Right lobe of liver (tissue), 6 donors: Measurements from ENCODE around the gene ARHGAP15. TPM values are rescaled to one million over a fixed set of nuclear protein-coding genes. Genes with fewer than 3 reads are reported as not detected.

ENCODE experiments used
- ATAC-seq, 4 donors: fragments of 200-7000 bp; cut with Tn5 transposase; one replicate each; pipeline ENCODE4 v1.9.1; 2020; ENCODE audit warnings: mild to moderate bottlenecking in 4 of 4, moderate library complexity in 4 of 4
- DNase-seq, 3 donors: peaks; one replicate each; pipeline ENCODE4 v3.0.0-alpha.2; 2020
- H3K27ac ChIP-seq, 3 donors: fragments of 200-600 bp; one replicate each; pipeline ENCODE4 v1.8.0; 2022
- H3K27me3 ChIP-seq, 2 donors: fragments of 200-600 bp; one replicate each; pipeline ENCODE4 v1.8.0; 2022
- H3K36me3 ChIP-seq, 4 donors: fragments of 200-600 bp; sonication (generic) in 1 of 4; one replicate each; pipeline versions ENCODE4 v1.5.1 to v1.8.0; 2017 to 2022; ENCODE audit warnings: control low read depth in 1 of 4
- H3K4me1 ChIP-seq, 4 donors: fragments of 200-600 bp; sonication (generic) in 1 of 4; one replicate each; pipeline versions ENCODE4 v1.5.1 to v1.8.0; 2017 to 2022; ENCODE audit warnings: control low read depth in 1 of 4
- H3K4me3 ChIP-seq, 3 donors: fragments of 200-600 bp; one replicate each; pipeline ENCODE4 v1.8.0; 2022
- H3K9me3 ChIP-seq, 4 donors: fragments of 200-600 bp; sonication (generic) in 1 of 4; one replicate each; pipeline versions ENCODE4 v1.5.1 to v1.8.0; 2017 to 2022; ENCODE audit warnings: control low read depth in 1 of 4
- CTCF ChIP-seq, 4 donors: fragments of 200-600 bp in 3 of 4; fragments of 450-650 bp in 1 of 4; IDR thresholded peaks; one replicate each; pipeline versions ENCODE4 v1.5.1 to v1.8.0; 2016 to 2022; ENCODE audit warnings: antibody characterized with exemption in 4 of 4, mild to moderate bottlenecking in 2 of 4
- POLR2A ChIP-seq: fragments of 450-650 bp; IDR thresholded peaks from one replicate; pipeline ENCODE4 v1.6.1; 2017; ENCODE audit warnings: antibody characterized with exemption, mild to moderate bottlenecking
- WGBS: methylation state at CpG from one replicate; pipeline ENCODE4 v1.1.6; 2018; ENCODE audit warnings: low coverage, low lambda C conversion rate; ENCODE audit not compliant: insufficient coverage; ENCODE audit errors: missing lambda C conversion rate; 5-methylcytosine and 5-hydroxymethylcytosine counted together
- intact Hi-C, 2 donors: fragments of 100-400 bp; cut with DNase I; formaldehyde crosslinking; loops; one replicate each; pipeline versions ENCODE4 v1.11.2 to v1.14.1; 2022
- total RNA-seq, 6 experiments: library from RNA; depleted of rRNA in 2 of 6; stranded (reverse); fragments of >200 nt in 2 of 6; fragmentation: NEBNext Ultra II Directional in 3 of 6; extraction: Animal tissue kit (Norgen Biotek cat#: 25700) in 3 of 6; gene quantifications; one replicate each; pipeline versions ENCODE4 v1.1.0 to v1.2.4, GENCODE V29; 2016 to 2023
- donor health status: DM: no; HTN: yes; CAD: no.
- donor health status: DM: no; HTN: no; CAD: no.
- donor health status: DM: no; HTN: no; CAD: no.
- donor health status: DM: no; HTN: yes; CAD: no.
- donor health status: DM: no; HTN: yes; CAD: no.

Gene ARHGAP15
- total RNA-seq, 6 experiments from 2014 or later: 3.3 to 8.2 (median 6.6) TPM

GRCh38 chr2:143489145-143489544 is 359.9 kb downstream of the ARHGAP15 start:
- H3K4me1 ChIP-seq: no peaks in the 10 kb centered on the region
- H3K27ac ChIP-seq: no peak overlapping the region
- H3K27me3 ChIP-seq: no peaks in the 10 kb centered on the region
- TF ChIP-seq CTCF (IDR thresholded peaks at IDR 0.05): no peak
- TF ChIP-seq POLR2A: no peak
- DNase-seq (no peak), ATAC-seq (no peak)
- H3K4me3 ChIP-seq: no peak overlapping the region
- no peaks in the 10 kb centered on the region for H3K9me3 ChIP-seq
- WGBS: 73% methylated on average over 3 of the region's 3 CpGs
- intact Hi-C loops: no loop called here
- no peaks in the 10 kb centered on the region for H3K36me3 ChIP-seq

- TF ChIP-seq POLR2A (no peak), CTCF (IDR thresholded peaks at IDR 0.05) (no peak)
- intact Hi-C loops: no loop called here
- 50% methylated on average over 2 of the region's 2 CpGs for WGBS
These were observed 361.9 kb downstream of the ARHGAP15 start for GRCh38 chr2:143491131-143491530.

DNA sequence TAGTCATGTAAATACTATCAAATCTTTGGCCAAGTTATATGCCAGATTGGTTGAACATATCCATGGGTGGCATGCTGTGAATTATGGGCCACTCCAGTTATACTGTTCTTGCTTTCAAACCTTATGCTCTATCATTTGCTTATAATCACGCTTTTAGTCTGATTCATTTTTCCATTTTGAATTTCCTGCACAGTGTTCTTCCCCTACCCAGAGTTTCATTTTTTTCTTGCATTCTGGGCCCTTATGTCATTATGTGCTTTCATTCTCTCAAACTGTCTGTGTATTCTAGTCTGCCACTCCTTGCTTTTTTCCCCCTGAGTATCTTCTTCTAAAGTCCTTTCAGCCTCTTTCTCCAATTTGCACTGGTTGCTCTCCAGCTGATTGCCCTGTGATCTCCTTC is 364.1 kb downstream of the ARHGAP15 start:
- H3K27ac ChIP-seq: no peak overlapping the region
- DNase-seq (no peak), ATAC-seq (no peak)
- intact Hi-C loops: no loop called here
- H3K27me3 ChIP-seq: no peaks in the 10 kb centered on the region
- H3K4me1 ChIP-seq: no peaks in the 10 kb centered on the region
- H3K9me3 ChIP-seq: no peaks in the 10 kb centered on the region
- 100% methylated on average over 1 of the region's 1 CpG for WGBS
- no peak overlapping the region for H3K4me3 ChIP-seq
- no peaks in the 10 kb centered on the region for H3K36me3 ChIP-seq
- TF ChIP-seq POLR2A (no peak), CTCF (IDR thresholded peaks at IDR 0.05) (no peak)

More at GRCh38 chr2:143491131-143491530, 361.9 kb downstream of the ARHGAP15 start:
- Histone ChIP-seq H3K27ac (no peak overlapping the region), H3K36me3 (no peaks in the 10 kb centered on the region), H3K27me3 (no peaks in the 10 kb centered on the region), H3K9me3 (no peaks in the 10 kb centered on the region), H3K4me3 (no peak overlapping the region), H3K4me1 (no peaks in the 10 kb centered on the region)
- no peak for DNase-seq
- ATAC-seq: no peak

DNA sequence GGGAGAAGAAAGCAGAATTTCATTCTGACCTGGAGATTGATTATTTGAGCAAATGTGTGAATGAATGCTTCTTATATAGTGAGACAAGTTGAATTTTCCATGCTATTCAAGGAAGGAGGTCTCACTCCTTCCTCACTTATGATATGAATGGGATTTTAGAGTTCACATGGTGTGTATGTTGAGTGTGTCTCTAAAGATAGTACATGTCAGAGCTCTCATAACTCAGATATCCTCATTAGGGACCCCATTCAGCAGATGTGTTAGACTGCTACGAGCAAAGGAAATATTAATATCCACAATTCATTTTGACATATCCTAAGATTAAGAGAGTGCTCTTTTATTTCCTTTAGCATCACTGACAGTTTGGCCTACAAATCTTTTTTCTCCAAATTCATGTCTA is 368.5 kb downstream of the ARHGAP15 start:
- Histone ChIP-seq H3K4me1 (no peaks in the 10 kb centered on the region), H3K36me3 (no peaks in the 10 kb centered on the region), H3K4me3 (no peak overlapping the region), H3K9me3 (no peaks in the 10 kb centered on the region), H3K27ac (no peak overlapping the region), H3K27me3 (no peaks in the 10 kb centered on the region)
- intact Hi-C loops: no loop called here
- 75% methylated on average over 1 of the region's 1 CpG for WGBS
- no peak for DNase-seq
- no peak for TF ChIP-seq CTCF (IDR thresholded peaks at IDR 0.05)
- no peak for TF ChIP-seq POLR2A
- ATAC-seq: no peak

DNA sequence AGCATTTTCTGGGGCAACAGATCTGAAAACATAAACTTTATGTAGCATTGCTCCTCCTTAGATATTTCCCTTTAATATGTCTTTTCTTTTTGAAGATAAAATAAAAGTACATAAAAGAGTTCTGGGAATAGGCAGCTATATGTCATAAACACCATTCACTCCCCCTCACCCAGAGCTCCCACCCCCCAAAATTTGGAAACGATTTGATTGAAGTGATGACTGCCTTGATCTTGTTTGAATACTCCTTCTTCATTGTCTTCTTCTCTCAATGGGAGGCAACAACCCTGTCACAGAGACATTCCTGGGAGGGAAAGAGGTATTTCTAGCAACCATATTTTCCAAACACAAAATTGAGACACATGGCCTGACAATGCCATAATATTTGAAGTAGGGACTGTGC is 369.3 kb downstream of the ARHGAP15 start:
- H3K4me3 ChIP-seq: no peak overlapping the region
- intact Hi-C loops: no loop called here
- WGBS: 29% methylated on average over 1 of the region's 1 CpG

More for the DNA sequence above, 369.3 kb downstream of the ARHGAP15 start:
- no peak for DNase-seq
- Histone ChIP-seq H3K27me3 (no peaks in the 10 kb centered on the region), H3K36me3 (no peaks in the 10 kb centered on the region), H3K9me3 (no peaks in the 10 kb centered on the region), H3K4me1 (no peaks in the 10 kb centered on the region), H3K27ac (no peak overlapping the region)
- no peak for ATAC-seq
- no peak for TF ChIP-seq POLR2A
- no peak for TF ChIP-seq CTCF (IDR thresholded peaks at IDR 0.05)
